ENCODE measurements around the gene TLX3. TPM values are rescaled to one million over a fixed set of nuclear protein-coding genes. Genes with fewer than 3 reads are reported as not detected.

TLX3 gene
- total RNA-seq, 1 donor = not detected

DNA sequence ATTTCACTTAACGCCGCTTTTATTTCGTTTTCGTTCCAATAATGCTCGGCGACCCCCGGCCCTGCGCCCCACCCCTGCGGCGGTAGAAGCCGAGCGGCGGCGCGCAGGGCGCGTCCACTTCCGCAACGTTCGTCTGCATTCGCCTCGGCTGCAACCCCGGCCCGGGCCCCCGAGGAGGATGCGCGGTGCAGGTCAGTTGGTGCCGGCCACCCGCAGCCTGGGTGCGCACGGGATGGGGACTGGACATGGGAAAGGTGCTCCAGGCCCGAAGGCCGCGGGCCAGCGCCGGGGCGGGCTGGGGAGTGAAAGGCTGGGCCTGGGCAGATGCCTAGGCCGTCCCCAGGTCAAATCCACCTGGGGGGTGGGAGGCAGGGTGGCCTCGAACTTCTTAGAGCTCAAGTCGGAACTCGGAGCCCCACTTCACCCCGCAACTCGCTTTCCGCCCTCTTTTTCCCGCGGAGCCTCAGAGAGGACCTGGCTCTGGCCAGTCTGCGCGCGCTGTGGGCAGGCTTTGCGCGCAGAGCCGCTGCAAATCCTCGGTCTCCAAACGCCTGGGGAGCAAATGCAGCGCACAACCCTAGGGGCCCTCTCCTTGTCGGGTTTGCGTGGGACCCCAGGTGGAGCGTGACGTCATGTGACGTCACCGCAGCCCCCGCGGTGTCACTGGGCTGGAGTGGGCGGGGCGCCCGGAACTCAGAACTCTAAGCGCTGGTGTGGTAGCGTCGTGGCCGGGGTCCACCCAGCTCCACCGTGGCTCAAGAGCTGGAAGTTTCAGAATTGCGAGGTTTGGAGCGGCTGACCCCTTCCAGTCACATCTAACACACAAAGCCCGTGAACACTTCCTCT, 3.3 kb downstream of the TLX3 start:
- Histone ChIP-seq H3K4me1 (ENCODE audit: insufficient read depth, low read length) (peaks cover 26% of the 10 kb centered on the region), H3K27me3 (ENCODE audit: insufficient read depth, low read length) (peaks cover 85% of the 10 kb centered on the region), H3K9me3 (ENCODE audit: low read depth, low read length) (no peaks in the 10 kb centered on the region), H3K4me3 (ENCODE audit: low read length) (no peak overlapping the region)

DNA sequence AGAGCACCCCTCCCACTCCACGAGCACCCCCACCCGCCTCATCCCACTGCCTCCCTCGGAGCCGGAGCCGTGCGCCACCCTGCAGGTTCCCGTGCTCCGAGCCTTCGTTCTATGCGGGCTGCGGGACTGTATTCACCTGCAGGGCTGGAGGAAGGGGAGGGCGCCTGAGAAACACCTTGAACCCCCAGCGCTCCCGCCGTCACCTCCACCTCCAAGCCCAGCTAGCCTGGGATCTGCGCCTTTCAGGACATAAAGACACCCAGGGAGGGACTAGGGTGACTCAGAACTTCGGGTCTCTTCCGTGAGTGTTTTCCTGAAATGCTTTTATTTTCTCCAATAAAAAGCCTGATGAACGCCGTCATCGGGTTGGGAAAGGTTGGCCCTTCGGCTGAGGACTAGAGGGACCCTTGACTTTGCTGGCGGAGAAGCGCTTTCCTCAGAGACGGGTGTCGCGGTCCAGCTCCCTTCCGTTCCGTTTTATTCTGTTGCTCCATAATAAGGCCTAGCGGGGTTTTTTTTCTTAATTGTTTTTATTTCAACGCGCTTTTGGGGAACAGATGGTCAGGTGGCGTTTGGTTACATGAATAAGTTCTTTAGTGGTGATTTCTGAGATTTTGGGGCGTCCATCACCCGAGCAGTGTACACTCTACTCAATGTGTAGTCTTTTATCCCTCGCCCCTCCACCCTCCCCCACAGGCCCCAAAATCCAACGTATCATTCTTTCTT, 4.6 kb downstream of the TLX3 start:
- Histone ChIP-seq H3K4me1 (ENCODE audit: insufficient read depth, low read length) (peaks cover 26% of the 10 kb centered on the region), H3K9me3 (ENCODE audit: low read depth, low read length) (no peaks in the 10 kb centered on the region), H3K4me3 (ENCODE audit: low read length) (no peak overlapping the region), H3K27me3 (ENCODE audit: insufficient read depth, low read length) (peaks cover 84% of the 10 kb centered on the region)

DNA sequence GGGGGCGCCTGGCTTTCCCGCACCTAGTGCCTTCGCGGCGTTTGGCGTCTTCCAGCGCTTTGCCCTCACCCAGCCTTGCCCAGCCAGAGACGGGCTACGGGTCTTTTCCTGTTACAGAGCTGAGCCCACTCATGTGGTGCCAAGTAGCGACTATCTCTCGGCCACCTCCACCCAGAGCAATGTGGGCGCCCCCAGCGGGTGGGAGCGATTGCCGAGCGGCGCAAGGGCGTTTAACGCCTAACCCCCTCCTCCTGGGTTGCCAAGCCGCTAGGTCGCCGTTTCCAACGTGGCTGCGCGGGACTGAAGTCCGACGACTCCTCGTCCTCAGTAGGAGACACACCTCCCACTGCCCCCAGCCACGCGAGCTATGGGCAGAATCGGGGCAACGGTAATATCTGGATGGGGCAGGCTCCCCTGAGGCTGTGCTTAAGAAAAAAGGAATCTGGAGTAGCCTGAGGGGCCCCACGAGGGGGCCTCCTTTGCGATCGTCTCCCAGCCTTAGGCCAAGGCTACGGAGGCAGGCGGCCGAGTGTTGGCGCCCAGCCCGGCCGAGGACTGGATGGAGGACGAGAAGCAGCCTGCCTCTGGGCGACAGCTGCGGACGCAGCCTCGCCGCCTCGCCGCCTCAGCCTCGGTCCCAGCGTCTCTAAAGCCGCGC, 5.8 kb downstream of the TLX3 start:
- Histone ChIP-seq H3K9me3 (ENCODE audit: low read depth, low read length) (no peaks in the 10 kb centered on the region), H3K27me3 (ENCODE audit: insufficient read depth, low read length) (peaks cover 85% of the 10 kb centered on the region), H3K4me3 (ENCODE audit: low read length) (no peak overlapping the region), H3K4me1 (ENCODE audit: insufficient read depth, low read length) (peaks cover 26% of the 10 kb centered on the region)

DNA sequence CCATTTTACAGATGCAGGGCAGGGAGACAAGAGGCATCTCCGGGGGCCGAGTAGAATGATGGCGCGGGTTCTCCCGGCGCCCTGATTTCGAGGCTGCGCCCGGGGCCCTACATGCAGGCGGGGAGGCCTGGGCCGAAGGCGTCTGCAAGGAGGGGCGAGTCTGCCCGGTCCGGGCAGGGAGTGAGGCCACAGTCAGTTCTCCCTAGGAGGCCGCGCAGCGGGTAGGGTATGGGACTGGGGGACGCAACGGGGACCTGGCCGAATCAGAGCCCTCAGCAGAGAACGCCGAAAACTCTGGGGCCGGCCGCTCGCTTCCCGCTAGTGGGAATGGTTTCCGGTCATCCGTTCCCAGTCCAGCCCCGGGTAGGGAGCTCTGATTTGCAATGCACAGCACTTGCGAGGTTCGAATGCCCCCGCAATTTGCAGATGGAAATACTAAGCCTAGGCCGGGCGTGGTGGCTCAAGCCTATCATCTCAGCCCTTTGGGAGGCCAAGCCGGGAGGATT, 6.4 kb downstream of the TLX3 start:
- Histone ChIP-seq H3K9me3 (ENCODE audit: low read depth, low read length) (no peaks in the 10 kb centered on the region), H3K4me1 (ENCODE audit: insufficient read depth, low read length) (peaks cover 26% of the 10 kb centered on the region)

DNA sequence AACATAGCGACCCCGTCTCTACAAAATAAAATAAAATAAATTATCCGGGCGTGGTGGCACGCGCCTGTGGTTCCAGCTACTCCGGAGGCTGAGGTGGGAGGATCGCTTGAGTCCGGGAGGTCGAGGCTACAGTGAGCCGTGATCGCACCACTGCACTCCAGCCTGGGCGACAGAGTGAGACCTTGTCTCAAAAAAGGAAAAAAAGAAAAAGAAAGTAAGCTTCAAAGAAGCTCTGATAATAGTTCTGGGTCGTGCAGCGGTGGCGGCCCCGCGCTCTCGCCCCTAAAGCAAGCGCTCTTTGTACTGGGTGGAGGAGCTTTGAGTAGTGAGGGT, 6.8 kb downstream of the TLX3 start:
- no peak overlapping the region for H3K4me3 ChIP-seq (ENCODE audit: low read length)
- H3K9me3 ChIP-seq (ENCODE audit: low read depth, low read length) = no peaks in the 10 kb centered on the region
- peaks cover 22% of the 10 kb centered on the region for H3K4me1 ChIP-seq (ENCODE audit: insufficient read depth, low read length)
- H3K27me3 ChIP-seq (ENCODE audit: insufficient read depth, low read length) = peaks cover 89% of the 10 kb centered on the region

More for the DNA sequence above, 6.4 kb downstream of the TLX3 start:
- peaks cover 88% of the 10 kb centered on the region for H3K27me3 ChIP-seq (ENCODE audit: insufficient read depth, low read length)
- no peak overlapping the region for H3K4me3 ChIP-seq (ENCODE audit: low read length)

DNA sequence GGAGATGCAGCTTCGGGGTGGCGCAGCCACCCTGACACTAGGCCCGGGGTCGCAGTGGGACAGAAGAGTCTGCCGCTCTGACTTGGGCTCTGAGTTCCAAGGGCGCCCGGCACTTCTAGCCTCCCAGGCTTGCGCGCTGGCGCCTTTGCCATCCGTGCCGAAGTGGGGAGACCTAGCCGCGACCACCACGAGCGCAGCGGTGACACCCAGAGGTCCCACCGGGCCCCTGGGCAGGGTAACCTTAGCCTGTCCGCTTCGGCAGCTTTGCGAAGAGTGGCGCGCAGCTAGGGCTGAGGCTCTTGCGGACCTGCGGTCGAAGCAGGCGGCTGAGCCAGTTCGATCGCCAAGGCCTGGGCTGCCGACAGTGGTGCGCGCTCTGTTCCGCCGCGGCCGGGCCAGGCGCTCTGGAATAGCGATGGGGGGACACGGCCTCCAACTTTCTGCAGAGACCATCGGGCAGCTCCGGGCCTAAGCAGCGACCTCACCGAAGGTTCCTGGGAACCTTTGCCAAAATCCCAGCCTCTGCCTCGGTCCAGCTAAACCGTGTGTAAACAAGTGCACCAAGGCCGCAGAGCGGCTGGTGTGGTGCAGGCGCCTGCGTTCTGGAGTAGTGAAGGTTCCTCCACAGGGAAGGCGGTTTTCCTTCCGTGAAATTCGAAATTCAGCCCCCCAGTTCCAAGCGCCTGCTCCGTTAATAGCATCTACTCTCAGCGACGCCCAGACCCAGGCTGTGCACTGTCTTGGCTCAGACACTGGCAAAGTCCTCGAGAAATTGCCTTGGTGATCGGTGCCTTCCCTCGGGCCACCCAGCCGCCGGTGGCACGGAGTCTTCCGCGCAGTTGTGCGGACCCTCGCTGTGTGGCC, 7.4 kb downstream of the TLX3 start:
- H3K9me3 ChIP-seq (ENCODE audit: low read depth, low read length) = no peaks in the 10 kb centered on the region
- H3K27me3 ChIP-seq (ENCODE audit: insufficient read depth, low read length) = peaks cover 93% of the 10 kb centered on the region
- peaks cover 16% of the 10 kb centered on the region for H3K4me1 ChIP-seq (ENCODE audit: insufficient read depth, low read length)
- no peak overlapping the region for H3K4me3 ChIP-seq (ENCODE audit: low read length)

DNA sequence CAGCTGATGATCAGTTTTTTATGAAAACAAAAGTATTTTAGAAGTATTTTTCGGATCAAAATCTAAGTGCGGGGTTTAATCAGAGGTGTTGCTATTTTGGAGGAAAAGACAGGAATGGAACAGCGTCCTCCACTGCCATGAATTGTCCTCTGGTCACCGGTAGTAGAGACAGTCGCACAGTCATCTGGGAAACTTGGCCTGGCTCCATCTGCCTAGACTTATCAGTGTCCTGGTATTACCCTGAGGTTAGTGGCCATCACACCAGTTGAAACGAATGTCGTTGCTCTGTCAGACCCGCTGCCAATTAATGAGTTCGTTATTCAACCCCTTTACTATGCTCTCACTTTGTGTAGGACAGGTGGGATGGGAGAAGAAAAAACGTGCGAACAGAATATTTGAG, 8.2 kb downstream of the TLX3 start:
- H3K27me3 ChIP-seq (ENCODE audit: insufficient read depth, low read length) = peaks cover 96% of the 10 kb centered on the region
- no peak overlapping the region for H3K4me3 ChIP-seq (ENCODE audit: low read length)
- H3K9me3 ChIP-seq (ENCODE audit: low read depth, low read length) = no peaks in the 10 kb centered on the region
- peaks cover 10% of the 10 kb centered on the region for H3K4me1 ChIP-seq (ENCODE audit: insufficient read depth, low read length)

DNA sequence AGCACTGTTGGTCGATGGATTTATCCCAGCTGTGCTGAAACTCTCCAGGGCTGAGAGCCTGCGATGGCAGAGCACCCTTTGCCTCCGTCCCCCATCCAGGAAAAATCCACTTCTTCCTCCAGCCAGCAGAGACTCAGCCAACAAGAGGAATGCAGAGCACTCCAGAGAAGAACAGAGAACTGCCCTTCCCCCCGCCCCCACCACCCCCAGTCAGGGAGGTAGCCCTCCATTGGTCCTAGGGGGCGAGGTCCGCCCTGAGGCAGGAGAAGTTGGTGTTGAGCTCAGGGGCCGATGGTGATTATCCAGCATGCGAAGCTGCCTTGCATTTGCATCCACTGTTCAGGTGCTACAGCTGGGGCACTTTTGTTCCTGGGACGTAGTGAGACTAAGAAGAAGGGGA, 9.0 kb downstream of the TLX3 start:
- H3K27me3 ChIP-seq (ENCODE audit: insufficient read depth, low read length) = peaks cover 95% of the 10 kb centered on the region
- H3K9me3 ChIP-seq (ENCODE audit: low read depth, low read length) = no peaks in the 10 kb centered on the region
- no peak overlapping the region for H3K4me3 ChIP-seq (ENCODE audit: low read length)
- peaks cover 4% of the 10 kb centered on the region for H3K4me1 ChIP-seq (ENCODE audit: insufficient read depth, low read length)

DNA sequence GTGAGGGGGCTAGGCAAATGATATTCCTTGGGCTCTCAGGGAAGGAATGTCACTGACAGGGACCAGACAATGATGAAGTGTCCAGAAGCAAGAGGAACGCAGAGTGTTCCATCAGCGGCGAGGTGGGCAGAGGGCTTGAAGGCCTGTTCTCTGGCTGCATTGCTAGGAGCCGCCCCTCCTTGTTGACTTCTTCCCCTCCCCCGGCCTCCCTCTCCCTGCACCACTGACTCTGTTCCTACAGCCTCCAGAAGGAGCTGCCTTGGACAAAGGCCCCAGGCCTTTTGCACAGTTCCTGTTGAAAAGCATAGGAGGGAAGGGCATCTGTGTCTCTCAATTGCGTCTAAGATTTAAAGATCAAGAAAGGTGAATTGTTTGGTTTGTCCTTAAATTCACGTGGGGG, 12.4 kb downstream of the TLX3 start:
- no peaks in the 10 kb centered on the region for H3K9me3 ChIP-seq (ENCODE audit: low read depth, low read length)
- no peak overlapping the region for H3K4me3 ChIP-seq (ENCODE audit: low read length)
- peaks cover 85% of the 10 kb centered on the region for H3K27me3 ChIP-seq (ENCODE audit: insufficient read depth, low read length)
- H3K4me1 ChIP-seq (ENCODE audit: insufficient read depth, low read length) = peaks cover 16% of the 10 kb centered on the region

DNA sequence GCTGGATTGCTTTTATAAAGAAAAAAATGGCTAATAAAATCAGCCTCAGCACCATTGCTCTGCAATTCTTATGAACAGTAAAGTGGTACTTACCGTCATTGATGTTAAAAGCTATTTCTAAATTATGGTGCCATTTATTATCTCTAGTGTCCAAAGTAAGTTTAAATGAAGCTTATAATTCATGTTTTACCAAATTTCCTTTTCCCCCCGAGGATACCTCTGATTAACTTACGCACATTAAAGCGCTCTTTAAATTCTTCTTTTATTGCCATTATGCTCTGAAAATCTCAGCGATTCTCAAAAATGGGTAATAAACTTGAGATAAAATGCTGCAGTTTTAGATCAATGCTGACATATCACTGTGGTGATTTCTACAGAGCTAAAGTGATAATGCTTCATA, 13.5 kb downstream of the TLX3 start:
- no peaks in the 10 kb centered on the region for H3K9me3 ChIP-seq (ENCODE audit: low read depth, low read length)
- no peak overlapping the region for H3K4me3 ChIP-seq (ENCODE audit: low read length)
- peaks cover 16% of the 10 kb centered on the region for H3K4me1 ChIP-seq (ENCODE audit: insufficient read depth, low read length)
- peaks cover 74% of the 10 kb centered on the region for H3K27me3 ChIP-seq (ENCODE audit: insufficient read depth, low read length)

DNA sequence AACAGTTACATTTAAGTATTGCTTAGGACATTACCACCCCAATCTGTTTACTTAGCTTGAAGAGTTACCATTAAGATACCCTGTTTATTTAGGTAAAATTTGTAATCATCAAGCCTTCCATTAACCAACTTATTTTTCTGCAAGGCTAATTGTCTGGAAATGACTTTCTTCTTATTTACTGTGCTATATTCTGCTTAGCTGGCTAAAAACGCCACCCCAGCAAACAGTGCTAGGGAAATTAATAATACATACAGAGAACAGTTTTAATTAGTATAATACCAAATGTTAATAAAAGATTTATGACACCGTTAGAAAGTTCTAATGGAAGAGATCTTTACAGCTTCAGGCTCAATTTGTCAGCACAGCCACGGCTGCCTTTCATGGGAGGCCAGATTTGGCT, 14.0 kb downstream of the TLX3 start:
- Histone ChIP-seq H3K9me3 (ENCODE audit: low read depth, low read length) (no peaks in the 10 kb centered on the region), H3K4me1 (ENCODE audit: insufficient read depth, low read length) (peaks cover 16% of the 10 kb centered on the region), H3K27me3 (ENCODE audit: insufficient read depth, low read length) (peaks cover 72% of the 10 kb centered on the region), H3K4me3 (ENCODE audit: low read length) (no peak overlapping the region)

DNA sequence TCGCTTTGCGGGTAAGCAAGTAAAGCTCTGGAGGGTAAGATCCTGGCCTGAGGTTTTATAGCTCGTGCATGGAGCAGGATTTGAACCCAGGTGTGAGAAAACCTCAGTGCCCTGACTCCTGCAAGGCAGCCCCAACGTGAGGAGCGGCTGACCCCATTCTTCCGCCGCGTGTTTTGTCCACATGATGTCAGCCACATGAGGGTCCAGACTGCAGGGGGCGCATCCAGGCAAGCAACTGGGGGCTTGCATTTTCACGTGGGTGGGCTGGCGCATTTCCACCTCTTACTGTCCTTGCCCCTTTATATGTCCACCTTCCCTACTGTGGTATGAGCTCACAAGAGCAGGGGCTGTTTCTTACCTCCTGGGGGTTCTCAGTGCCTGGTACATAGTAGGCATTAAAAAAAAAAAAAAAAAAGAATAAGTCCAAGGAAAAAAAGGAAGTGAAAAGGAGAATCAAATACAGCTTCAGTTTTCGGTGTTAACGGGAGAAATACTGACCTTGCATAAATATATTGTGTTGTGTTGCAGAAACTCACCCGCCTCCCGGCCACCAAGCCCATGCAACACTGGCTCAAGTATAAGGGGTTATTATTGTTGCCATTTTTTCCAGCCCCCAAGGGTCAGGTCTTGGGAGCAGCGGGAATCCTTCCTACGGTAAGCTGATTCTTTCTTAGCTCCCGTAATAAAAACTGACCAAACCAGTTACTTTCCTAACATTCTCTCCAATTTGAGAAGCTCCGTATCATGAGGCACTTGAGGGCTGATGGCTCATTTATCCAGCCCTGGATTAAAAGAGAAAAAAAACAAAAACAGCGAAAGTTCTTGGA, 15.0 kb downstream of the TLX3 start:
- H3K4me1 ChIP-seq (ENCODE audit: insufficient read depth, low read length) = peaks cover 16% of the 10 kb centered on the region
- H3K4me3 ChIP-seq (ENCODE audit: low read length) = no peak overlapping the region
- H3K9me3 ChIP-seq (ENCODE audit: low read depth, low read length) = no peaks in the 10 kb centered on the region
- peaks cover 69% of the 10 kb centered on the region for H3K27me3 ChIP-seq (ENCODE audit: insufficient read depth, low read length)

DNA sequence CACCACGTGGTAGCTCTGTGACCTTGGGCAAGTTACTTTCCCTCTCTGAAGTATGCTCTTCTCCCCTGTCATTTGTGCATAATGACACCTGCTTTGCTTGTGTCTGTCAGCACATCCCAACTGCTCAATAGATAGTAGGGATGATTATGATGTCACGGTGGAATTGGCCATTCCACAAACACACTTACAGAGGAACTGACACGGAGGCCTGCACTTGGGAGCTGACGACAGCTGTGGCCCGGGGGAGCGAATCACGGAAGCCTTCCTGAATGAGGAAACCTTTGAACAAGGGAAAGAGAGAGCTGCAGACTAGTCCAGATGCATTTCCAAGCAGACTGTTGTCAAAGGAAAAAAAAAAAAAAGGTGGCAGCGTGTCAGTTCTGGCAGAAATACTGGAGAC, 21.0 kb downstream of the TLX3 start:
- H3K27me3 ChIP-seq (ENCODE audit: insufficient read depth, low read length) = peaks cover 16% of the 10 kb centered on the region
- H3K4me1 ChIP-seq (ENCODE audit: insufficient read depth, low read length) = peaks cover 9% of the 10 kb centered on the region
- no peak overlapping the region for H3K4me3 ChIP-seq (ENCODE audit: low read length)
- H3K9me3 ChIP-seq (ENCODE audit: low read depth, low read length) = no peaks in the 10 kb centered on the region

DNA sequence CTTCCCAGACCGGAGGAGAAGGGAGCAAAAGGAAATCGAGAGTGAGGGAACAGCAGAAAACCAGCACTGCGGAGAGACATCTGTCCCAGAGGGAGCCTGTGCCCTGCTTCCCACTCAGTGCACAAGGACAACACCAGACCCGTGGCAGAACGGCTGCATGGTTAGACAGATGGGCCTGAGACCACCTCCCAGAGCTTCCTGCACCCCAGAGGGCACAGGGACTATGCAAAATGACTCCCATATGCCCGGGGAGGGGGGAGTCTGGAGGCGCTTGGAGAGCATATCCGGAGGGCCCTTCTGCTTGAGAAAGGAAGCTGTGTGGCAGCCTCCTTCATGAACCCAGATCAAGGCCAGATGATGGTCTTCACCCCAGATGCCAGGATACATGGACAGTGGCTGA, 26.6 kb downstream of the TLX3 start:
- no peak overlapping the region for H3K4me3 ChIP-seq (ENCODE audit: low read length)
- no peaks in the 10 kb centered on the region for H3K9me3 ChIP-seq (ENCODE audit: low read depth, low read length)
- H3K4me1 ChIP-seq (ENCODE audit: insufficient read depth, low read length) = peaks cover 7% of the 10 kb centered on the region
- peaks cover 36% of the 10 kb centered on the region for H3K27me3 ChIP-seq (ENCODE audit: insufficient read depth, low read length)

All from mononuclear cell (primary cell).